Subcutaneous adipose tissue (tissue), 4 donors: ENCODE measurements around the gene TSSK2. TPM values are rescaled to one million over a fixed set of nuclear protein-coding genes. Genes with fewer than 3 reads are reported as not detected.

ENCODE experiments used
- total RNA-seq, 4 donors: library from RNA; depleted of rRNA; stranded (reverse); fragments of >200 nt; gene quantifications; one replicate each; pipeline ENCODE4 v1.1.0, GENCODE V29; 2016
- TF ChIP-seq, protein P1 (sequence below): fragments of 450-650 bp; IDR thresholded peaks from one replicate; pipeline ENCODE4 v1.5.1; 2016; ENCODE audit warnings: low read depth, mild to moderate bottlenecking, control low read depth, antibody characterized with exemption, moderate library complexity

The TSSK2 gene
- total RNA-seq, 4 donors from 2014 or later, result not detected

DNA sequence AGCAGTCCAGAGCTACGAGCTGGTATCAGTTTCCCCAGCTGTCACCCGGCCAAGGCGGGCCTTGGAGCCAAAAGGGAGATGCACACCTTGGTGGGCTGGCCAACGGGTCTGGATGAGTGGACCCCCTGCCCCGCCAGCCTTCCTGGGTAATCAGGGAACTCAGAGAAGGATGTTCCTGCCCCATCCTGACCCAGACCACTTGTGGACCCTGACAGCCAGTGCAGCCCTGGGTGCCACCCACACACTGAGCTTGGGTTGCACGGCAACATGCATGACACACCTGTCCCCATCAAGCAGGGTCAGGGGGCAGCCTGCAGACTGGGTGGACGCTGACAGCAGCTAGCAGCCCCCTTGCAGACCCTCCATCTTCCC is 38.8 kb downstream of the TSSK2 start:
- TF ChIP-seq, protein P1, sequence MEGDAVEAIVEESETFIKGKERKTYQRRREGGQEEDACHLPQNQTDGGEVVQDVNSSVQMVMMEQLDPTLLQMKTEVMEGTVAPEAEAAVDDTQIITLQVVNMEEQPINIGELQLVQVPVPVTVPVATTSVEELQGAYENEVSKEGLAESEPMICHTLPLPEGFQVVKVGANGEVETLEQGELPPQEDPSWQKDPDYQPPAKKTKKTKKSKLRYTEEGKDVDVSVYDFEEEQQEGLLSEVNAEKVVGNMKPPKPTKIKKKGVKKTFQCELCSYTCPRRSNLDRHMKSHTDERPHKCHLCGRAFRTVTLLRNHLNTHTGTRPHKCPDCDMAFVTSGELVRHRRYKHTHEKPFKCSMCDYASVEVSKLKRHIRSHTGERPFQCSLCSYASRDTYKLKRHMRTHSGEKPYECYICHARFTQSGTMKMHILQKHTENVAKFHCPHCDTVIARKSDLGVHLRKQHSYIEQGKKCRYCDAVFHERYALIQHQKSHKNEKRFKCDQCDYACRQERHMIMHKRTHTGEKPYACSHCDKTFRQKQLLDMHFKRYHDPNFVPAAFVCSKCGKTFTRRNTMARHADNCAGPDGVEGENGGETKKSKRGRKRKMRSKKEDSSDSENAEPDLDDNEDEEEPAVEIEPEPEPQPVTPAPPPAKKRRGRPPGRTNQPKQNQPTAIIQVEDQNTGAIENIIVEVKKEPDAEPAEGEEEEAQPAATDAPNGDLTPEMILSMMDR, result no peak

DNA sequence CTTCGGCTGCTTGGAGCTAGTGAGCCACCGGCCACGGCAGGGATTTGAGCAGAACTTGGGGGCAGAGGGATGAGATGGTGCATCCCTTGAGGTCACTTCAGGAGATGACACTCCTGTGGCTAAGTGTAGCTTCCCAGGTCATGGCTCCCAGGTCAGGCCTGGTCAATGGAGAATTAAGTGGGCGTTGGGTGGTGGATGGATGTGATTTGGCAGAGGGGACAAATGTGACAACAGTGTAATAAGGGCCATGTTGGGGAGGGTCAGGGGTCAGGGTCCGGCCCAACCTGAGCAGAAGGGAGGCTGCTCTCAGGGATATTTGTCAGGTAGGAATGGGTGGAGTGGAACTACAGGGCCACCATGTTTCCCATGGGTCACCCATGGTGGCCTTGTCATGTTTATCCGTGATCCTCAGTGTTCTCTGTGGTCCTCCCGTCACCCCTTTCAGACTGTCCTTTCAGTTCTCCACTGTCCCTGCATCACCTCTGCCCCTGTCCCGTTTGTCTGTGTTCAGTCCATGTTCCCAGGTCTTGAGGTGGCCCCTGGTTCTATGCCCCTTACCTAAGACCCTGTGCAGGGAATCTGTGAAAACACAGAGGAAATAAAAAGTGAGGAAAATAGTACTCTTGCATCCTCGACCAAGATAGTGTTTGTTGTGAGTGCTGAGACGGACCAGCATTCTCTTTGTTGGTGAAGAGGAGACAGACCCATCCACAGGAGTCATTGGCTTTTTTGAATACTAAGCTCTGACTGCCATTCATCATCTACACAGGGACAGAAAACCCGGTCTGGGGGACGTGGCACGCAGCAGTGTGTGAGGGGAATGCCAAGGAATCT is 41.3 kb downstream of the TSSK2 start:
- TF ChIP-seq, protein P1, result no peak

DNA sequence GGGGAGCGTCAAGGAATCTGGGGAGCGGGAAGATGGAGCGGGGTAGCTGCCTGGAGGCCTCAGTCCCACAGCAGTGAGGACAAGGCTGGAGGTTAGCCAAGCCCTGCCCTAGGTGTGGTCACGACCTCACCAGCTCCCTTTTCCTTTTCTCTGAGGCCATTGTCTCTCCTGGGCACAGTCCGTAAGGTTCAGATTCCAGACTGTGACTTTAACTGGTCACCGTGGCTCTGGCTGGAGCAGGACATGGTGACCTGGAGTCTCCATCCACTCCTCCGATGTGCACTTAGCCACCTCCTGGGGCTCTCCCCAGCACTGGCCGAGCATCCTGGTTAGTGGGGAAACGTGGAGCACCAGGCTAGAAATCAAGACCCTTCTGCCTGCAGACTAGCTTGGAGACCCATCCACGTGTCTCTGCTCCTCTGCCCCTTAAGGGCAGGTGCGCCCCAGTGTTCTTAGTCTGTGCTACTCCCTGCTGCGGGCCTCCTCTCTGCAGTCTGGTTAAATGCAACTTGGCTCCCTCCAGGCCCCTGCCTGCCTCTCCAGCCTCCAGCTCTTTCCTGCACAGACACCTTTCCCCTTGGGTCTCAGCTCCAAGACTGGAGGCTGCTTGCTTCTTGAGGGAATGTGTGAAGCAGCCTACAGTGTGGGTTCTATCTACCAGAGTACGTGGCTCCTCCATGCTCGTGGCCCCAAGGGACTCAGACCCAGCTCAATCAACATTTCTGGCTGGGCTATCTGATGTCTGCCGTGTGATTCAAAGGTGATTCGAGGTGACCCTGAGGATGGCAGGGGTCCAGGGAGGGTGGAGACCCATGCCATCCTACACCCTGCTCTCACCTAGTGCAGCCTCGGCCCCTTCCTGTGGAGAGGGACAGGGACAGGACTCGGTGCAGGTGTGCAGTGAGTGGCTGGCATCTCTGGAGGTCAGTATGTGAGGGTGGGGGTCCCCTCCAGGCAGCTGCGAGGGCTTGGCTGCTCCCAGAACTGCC is 42.2 kb downstream of the TSSK2 start:
- TF ChIP-seq, protein P1, result no peak

DNA sequence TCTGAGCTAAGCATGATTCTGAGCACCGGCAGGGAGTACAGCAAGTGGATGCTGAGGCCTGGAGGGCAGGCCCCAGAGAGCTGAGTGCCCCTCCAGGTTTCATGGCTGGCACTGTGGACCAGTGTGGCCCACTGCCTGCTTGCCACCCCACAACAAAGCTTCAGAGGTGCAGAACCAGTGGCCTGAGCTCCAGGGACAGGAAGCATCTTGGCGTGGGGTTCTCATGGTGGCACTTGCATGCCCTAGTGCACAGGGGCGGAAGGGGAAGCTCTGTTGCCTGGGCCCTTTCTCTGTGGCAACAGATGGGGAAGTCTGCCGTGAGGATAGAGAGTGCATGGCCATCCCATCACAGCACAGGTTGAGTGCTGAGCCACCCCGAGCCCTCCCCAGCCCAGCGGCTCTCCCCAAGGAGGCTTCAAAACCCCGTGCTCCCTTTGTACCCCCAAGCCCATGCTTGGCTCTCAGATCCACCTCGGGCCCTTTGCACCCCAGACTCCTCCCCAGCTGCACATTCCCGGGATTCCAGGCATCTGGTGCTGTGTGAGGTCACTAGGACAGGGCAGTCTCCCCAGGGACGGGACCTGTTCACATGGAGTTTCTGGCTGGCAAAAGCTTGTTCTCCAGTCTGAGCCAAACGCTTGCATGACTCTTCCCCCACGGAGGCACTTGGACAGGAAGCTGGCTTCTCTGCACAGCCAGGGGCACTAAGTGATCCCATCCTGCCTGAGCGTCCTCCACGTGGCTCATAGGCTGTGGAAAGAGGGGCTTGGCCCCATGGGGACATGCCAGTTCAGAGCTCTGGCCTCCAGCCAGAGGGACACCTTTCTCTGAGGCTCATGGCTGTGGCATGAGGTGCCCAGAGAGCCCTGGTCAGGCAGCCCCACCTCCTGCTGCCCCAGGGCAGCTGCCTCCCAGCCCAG is 43.3 kb downstream of the TSSK2 start:
- TF ChIP-seq, protein P1, result no peak

DNA sequence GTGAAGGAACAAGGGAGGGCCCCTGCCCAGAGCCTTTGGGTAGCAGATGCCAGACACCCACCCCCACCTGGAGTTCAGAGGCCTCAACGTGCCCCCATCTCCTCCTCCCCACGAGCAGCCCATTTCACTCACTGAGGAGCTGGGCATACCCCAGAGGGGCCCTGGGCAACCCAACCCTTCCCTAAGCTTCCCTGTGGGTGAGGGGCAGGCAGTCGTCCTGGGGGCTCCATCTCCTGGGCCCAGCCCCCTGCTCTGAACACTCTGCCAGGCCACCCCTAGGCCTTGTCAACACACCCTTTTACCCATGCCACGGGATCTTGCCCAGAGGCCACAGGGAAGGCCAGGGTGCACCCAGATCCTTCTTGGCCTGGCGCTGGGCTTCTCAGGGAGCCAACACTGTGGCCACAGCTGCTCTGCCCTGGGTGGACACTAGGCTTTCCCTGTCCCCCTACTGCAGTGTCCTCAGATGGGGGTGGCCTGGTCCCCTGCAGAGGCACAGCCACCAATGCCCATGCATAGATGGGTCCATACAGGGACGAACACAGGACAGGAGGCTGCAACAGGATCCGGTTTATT is 44.0 kb downstream of the TSSK2 start:
- TF ChIP-seq, protein P1, result no peak

DNA sequence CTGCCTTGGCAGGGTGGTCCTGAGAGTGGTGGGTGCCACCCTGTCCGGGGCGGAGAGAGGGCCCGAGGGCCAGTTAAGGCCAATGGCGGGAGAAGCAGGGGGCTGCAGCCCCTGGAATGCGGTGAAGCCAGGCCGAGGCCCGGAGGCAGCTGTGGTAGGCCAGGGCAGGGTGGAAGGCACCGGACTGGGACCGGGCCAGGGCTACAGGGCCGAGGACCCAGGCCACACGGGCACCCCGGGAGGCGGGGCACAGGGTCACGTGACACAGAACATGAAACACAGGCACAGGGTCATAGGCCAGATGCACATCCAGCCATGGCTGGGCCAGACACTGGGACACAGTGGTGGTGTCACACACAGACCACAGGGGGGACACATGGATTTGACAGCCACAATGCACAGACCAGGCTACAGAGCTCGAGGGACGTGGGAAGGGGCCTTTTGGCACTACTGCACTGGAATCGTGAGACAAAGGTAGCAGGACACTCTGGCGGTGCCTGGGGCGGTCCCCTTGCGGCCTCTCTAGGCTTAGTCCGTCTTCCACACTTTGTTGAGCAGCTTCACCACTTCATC is 44.6 kb downstream of the TSSK2 start:
- TF ChIP-seq, protein P1, result no peak
